DND-41 (cell line): ENCODE measurements around the gene MYPN.

ENCODE experiments used
- ATAC-seq: fragments of 200-7000 bp; cut with Tn5 transposase; 3 replicates; pipeline ENCODE4 v1.9.1; 2021; ENCODE audit warnings: low read depth; ENCODE audit not compliant: insufficient read depth
- DNase-seq: peaks from one replicate; pipeline ENCODE4 v3.0.0-alpha.2; 2020
- H2AFZ ChIP-seq: 2 replicates; pipeline ENCODE4 v1.6.0; 2012; ENCODE audit warnings: low read depth, low read length
- H3K27ac ChIP-seq: 2 replicates; pipeline ENCODE4 v1.5.1; 2012; ENCODE audit warnings: low read length, inconsistent platforms
- H3K27me3 ChIP-seq: fragments of 200-600 bp; sonication (generic); 2 replicates; pipeline ENCODE4 v1.6.0; 2012; ENCODE audit warnings: low read length, mild to moderate bottlenecking, inconsistent platforms; ENCODE audit not compliant: insufficient read depth, poor library complexity
- H3K36me3 ChIP-seq: 2 replicates; pipeline ENCODE4 v1.5.1; 2012; ENCODE audit warnings: low read length, inconsistent platforms; ENCODE audit not compliant: insufficient read depth
- H3K4me1 ChIP-seq: 2 replicates; pipeline ENCODE4 v1.5.1; 2012; ENCODE audit warnings: mild to moderate bottlenecking, low read length; ENCODE audit not compliant: insufficient read depth
- H3K4me2 ChIP-seq: 2 replicates; pipeline ENCODE4 v1.6.0; 2012; ENCODE audit warnings: mild to moderate bottlenecking, moderate library complexity, low read length, inconsistent platforms; ENCODE audit not compliant: insufficient read depth
- H3K4me3 ChIP-seq, 2 experiments: fragments of 200-600 bp in 1 of 2; shearing (Covaris generic) in 1 of 2; 2 replicates each; pipeline ENCODE4 v1.5.1; 2012 to 2016; ENCODE audit warnings: inconsistent platforms in 2 of 2, low read length in 2 of 2, mild to moderate bottlenecking in 2 of 2, low read depth in 1 of 2, moderate library complexity in 1 of 2
- H3K79me2 ChIP-seq: 2 replicates; pipeline ENCODE4 v1.6.0; 2012; ENCODE audit warnings: low read length, inconsistent platforms; ENCODE audit not compliant: insufficient read depth
- H3K9ac ChIP-seq: 2 replicates; pipeline ENCODE4 v1.6.0; 2012; ENCODE audit warnings: low read depth, mild to moderate bottlenecking, inconsistent platforms, low read length, moderate library complexity
- H3K9me3 ChIP-seq: 2 replicates; pipeline ENCODE4 v1.5.1; 2012; ENCODE audit warnings: low read length, moderate library complexity, mild to moderate bottlenecking, inconsistent platforms; ENCODE audit not compliant: insufficient read depth, severe bottlenecking
- H4K20me1 ChIP-seq: 2 replicates; pipeline ENCODE4 v1.6.0; 2012; ENCODE audit warnings: low read length; ENCODE audit not compliant: insufficient read depth
- CTCF ChIP-seq: IDR thresholded peaks from 2 replicates; pipeline ENCODE4 v1.5.1; 2012; ENCODE audit warnings: borderline replicate concordance, low read length, moderate library complexity, mild to moderate bottlenecking; ENCODE audit not compliant: poor library complexity, severe bottlenecking; ENCODE audit errors: extremely low read depth
- EZH2 ChIP-seq: IDR thresholded peaks from 3 replicates; pipeline ENCODE4 v1.6.1; 2012; ENCODE audit warnings: borderline replicate concordance, low read depth, mild to moderate bottlenecking, moderate library complexity, low read length, inconsistent platforms; ENCODE audit not compliant: severe bottlenecking

Gene MYPN

DNA sequence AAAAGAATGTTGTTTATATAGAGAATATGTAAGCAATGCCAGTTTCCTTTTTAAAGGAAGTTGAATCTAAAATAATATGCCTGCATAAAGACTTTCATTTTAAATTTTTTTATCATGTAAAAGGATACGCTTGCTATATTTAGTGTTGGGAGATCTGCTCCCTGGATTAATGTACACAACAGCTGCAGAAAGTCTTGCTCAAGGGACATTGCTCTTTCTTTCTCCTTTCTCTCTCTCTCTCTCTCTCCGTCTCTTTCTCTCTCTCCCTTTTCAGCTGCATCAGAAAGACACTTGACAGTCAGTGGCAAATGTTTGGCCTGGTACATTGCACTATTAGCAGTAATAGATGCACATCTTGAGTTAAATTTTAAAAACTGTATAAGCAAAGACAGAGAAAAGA lies 739 bp downstream of the MYPN start:
- Histone ChIP-seq H3K79me2 (no peaks in the 10 kb centered on the region), H3K27me3 (no peaks in the 10 kb centered on the region), H3K27ac (no peak overlapping the region), H3K4me2 (no peak overlapping the region), H4K20me1 (no peaks in the 10 kb centered on the region), H3K9ac (no peak overlapping the region), H3K36me3 (no peaks in the 10 kb centered on the region), H3K4me3 (no peak overlapping the region), H3K9me3 (no peaks in the 10 kb centered on the region), H2AFZ (no peak overlapping the region), H3K4me1 (no peaks in the 10 kb centered on the region)
- no peak for TF ChIP-seq EZH2
- no peak for TF ChIP-seq CTCF
- DNase-seq, result no peak
- ATAC-seq, result no peak

GRCh38 chr10:68111584-68111983 lies 2.3 kb downstream of the MYPN start:
- no peaks in the 10 kb centered on the region for H4K20me1 ChIP-seq
- no peak overlapping the region for H3K9ac ChIP-seq
- TF ChIP-seq EZH2, result no peak
- TF ChIP-seq CTCF, result no peak
- H3K36me3 ChIP-seq, result no peaks in the 10 kb centered on the region
- no peaks in the 10 kb centered on the region for H3K4me1 ChIP-seq
- no peak overlapping the region for H3K4me2 ChIP-seq
- H3K4me3 ChIP-seq, result no peak overlapping the region
- DNase-seq (no peak), ATAC-seq (no peak)
- no peak overlapping the region for H2AFZ ChIP-seq
- no peaks in the 10 kb centered on the region for H3K9me3 ChIP-seq
- no peaks in the 10 kb centered on the region for H3K27me3 ChIP-seq
- no peak overlapping the region for H3K27ac ChIP-seq
- no peaks in the 10 kb centered on the region for H3K79me2 ChIP-seq

GRCh38 chr10:68112837-68113236 lies 3.5 kb downstream of the MYPN start:
- no peaks in the 10 kb centered on the region for H3K27me3 ChIP-seq
- H3K4me1 ChIP-seq, result no peaks in the 10 kb centered on the region
- ATAC-seq (no peak), DNase-seq (no peak)
- TF ChIP-seq CTCF (no peak), EZH2 (no peak)
- H3K4me3 ChIP-seq, result no peak overlapping the region
- no peak overlapping the region for H3K9ac ChIP-seq
- no peaks in the 10 kb centered on the region for H3K9me3 ChIP-seq
- H3K27ac ChIP-seq, result no peak overlapping the region
- H2AFZ ChIP-seq, result no peak overlapping the region
- H3K4me2 ChIP-seq, result no peak overlapping the region
- H4K20me1 ChIP-seq, result no peaks in the 10 kb centered on the region
- no peaks in the 10 kb centered on the region for H3K79me2 ChIP-seq
- no peaks in the 10 kb centered on the region for H3K36me3 ChIP-seq

- H3K9me3 ChIP-seq, result no peaks in the 10 kb centered on the region
- no peak overlapping the region for H3K4me2 ChIP-seq
- no peaks in the 10 kb centered on the region for H3K4me1 ChIP-seq
- H4K20me1 ChIP-seq, result no peaks in the 10 kb centered on the region
- ATAC-seq (no peak), DNase-seq (no peak)
- H3K27me3 ChIP-seq, result no peaks in the 10 kb centered on the region
- H3K4me3 ChIP-seq, result no peak overlapping the region
- H2AFZ ChIP-seq, result no peak overlapping the region
- no peaks in the 10 kb centered on the region for H3K79me2 ChIP-seq
- TF ChIP-seq CTCF (no peak), EZH2 (no peak)
- no peak overlapping the region for H3K9ac ChIP-seq
- H3K36me3 ChIP-seq, result no peaks in the 10 kb centered on the region
- no peak overlapping the region for H3K27ac ChIP-seq
Observed at GRCh38 chr10:68118657-68119056, 9.4 kb downstream of the MYPN start.
